Mesenchymal stem cell (in vitro differentiated cells and primary cell): ENCODE data around the gene TRIM39.

Experiments
- DNase-seq: peaks from one replicate; pipeline ENCODE4 v3.0.0-alpha.2; 2013
- H2AFZ ChIP-seq: one replicate; pipeline ENCODE4 v1.6.1; 2013; ENCODE audit warnings: low read depth, mild to moderate bottlenecking, control low read depth, inconsistent platforms, low read length, moderate library complexity
- H2AK5ac ChIP-seq: 2 replicates; pipeline ENCODE4 v1.6.1; 2013; ENCODE audit warnings: low read length, moderate library complexity, mild to moderate bottlenecking, inconsistent platforms; ENCODE audit not compliant: severe bottlenecking
- H2BK120ac ChIP-seq: one replicate; pipeline ENCODE4 v1.6.1; 2013; ENCODE audit warnings: low read depth, mild to moderate bottlenecking, inconsistent platforms, low read length, moderate library complexity
- H2BK12ac ChIP-seq, 2 experiments: one replicate each; pipeline ENCODE4 v1.6.1; 2013; ENCODE audit warnings: inconsistent platforms in 2 of 2, low read length in 2 of 2, mild to moderate bottlenecking in 2 of 2, moderate library complexity in 2 of 2, control low read depth in 1 of 2
- H2BK15ac ChIP-seq: one replicate; pipeline ENCODE4 v1.6.1; 2013; ENCODE audit warnings: mild to moderate bottlenecking, low read depth, inconsistent platforms; ENCODE audit not compliant: poor library complexity, severe bottlenecking
- H2BK5ac ChIP-seq: 2 replicates; pipeline ENCODE4 v1.6.1; 2013; ENCODE audit warnings: low read depth, mild to moderate bottlenecking, low read length, control low read depth, inconsistent platforms; ENCODE audit not compliant: poor library complexity, severe bottlenecking
- H3K14ac ChIP-seq, 2 experiments: one replicate each; pipeline ENCODE4 v1.6.1; 2013; ENCODE audit warnings: inconsistent platforms in 2 of 2, low read length in 2 of 2, control low read depth in 1 of 2, mild to moderate bottlenecking in 1 of 2, moderate library complexity in 1 of 2
- H3K18ac ChIP-seq, 2 experiments: one replicate each; pipeline ENCODE4 v1.6.1; 2013; ENCODE audit warnings: inconsistent platforms in 2 of 2, low read length in 2 of 2, control low read depth in 1 of 2, low read depth in 1 of 2, mild to moderate bottlenecking in 1 of 2
- H3K23ac ChIP-seq, 2 experiments: one replicate each; pipeline ENCODE4 v1.6.1; 2013; ENCODE audit warnings: inconsistent platforms in 2 of 2, low read length in 2 of 2, mild to moderate bottlenecking in 2 of 2, moderate library complexity in 2 of 2, control low read depth in 1 of 2
- H3K27ac ChIP-seq: 2 replicates; pipeline ENCODE4 v1.5.1; 2013; ENCODE audit warnings: mild to moderate bottlenecking, moderate library complexity, low read length, control low read depth, inconsistent platforms; ENCODE audit not compliant: poor library complexity, severe bottlenecking
- H3K27me3 ChIP-seq, 2 experiments: 2 replicates each; pipeline versions ENCODE4 v1.6.1 to v1.7.0; 2013; ENCODE audit warnings: low read length in 2 of 2, mild to moderate bottlenecking in 2 of 2, moderate library complexity in 2 of 2, control low read depth in 1 of 2, inconsistent platforms in 1 of 2; ENCODE audit not compliant: control insufficient read depth in 1 of 2, insufficient read depth in 1 of 2
- H3K36me3 ChIP-seq, 2 experiments: 2 replicates each; pipeline versions ENCODE4 v1.6.1 to v1.7.0; 2013; ENCODE audit warnings: low read length in 2 of 2, control low read depth in 1 of 2, inconsistent platforms in 1 of 2, low read depth in 1 of 2, mild to moderate bottlenecking in 1 of 2; ENCODE audit not compliant: insufficient read depth in 2 of 2, control insufficient read depth in 1 of 2
- H3K4ac ChIP-seq, 2 experiments: one replicate each; pipeline ENCODE4 v1.6.1; 2013; ENCODE audit warnings: inconsistent platforms in 2 of 2, low read length in 2 of 2, mild to moderate bottlenecking in 2 of 2, moderate library complexity in 2 of 2, control low read depth in 1 of 2, low read depth in 1 of 2
- H3K4me1 ChIP-seq: 2 replicates; pipeline ENCODE4 v1.6.1; 2013; ENCODE audit warnings: low read depth, low read length, control low read depth; ENCODE audit not compliant: control insufficient read depth, insufficient read depth
- H3K4me2 ChIP-seq: 2 replicates; pipeline ENCODE4 v1.6.1; 2013; ENCODE audit warnings: low read length, mild to moderate bottlenecking, inconsistent platforms; ENCODE audit not compliant: poor library complexity, severe bottlenecking
- H3K4me3 ChIP-seq, 2 experiments: 2 replicates each; pipeline versions ENCODE4 v1.5.1 to v1.7.0; 2013; ENCODE audit warnings: low read length in 2 of 2, mild to moderate bottlenecking in 2 of 2, control low read depth in 1 of 2, low read depth in 1 of 2; ENCODE audit not compliant: insufficient read depth in 1 of 2
- H3K79me1 ChIP-seq: replicated peaks from 2 replicates; pipeline ENCODE4 v1.6.1; 2013; ENCODE audit warnings: mild to moderate bottlenecking, control low read depth, low read length, inconsistent platforms; ENCODE audit not compliant: poor library complexity, severe bottlenecking
- H3K9ac ChIP-seq: 2 replicates; pipeline ENCODE4 v1.7.0; 2013; ENCODE audit warnings: mild to moderate bottlenecking, low read length, moderate library complexity
- H3K9me3 ChIP-seq: 2 replicates; pipeline ENCODE4 v1.7.0; 2013; ENCODE audit warnings: mild to moderate bottlenecking, low read length; ENCODE audit not compliant: control insufficient read depth
- H4K8ac ChIP-seq: one replicate; pipeline ENCODE4 v1.6.1; 2013; ENCODE audit warnings: inconsistent platforms, mild to moderate bottlenecking, low read length, moderate library complexity
- H4K91ac ChIP-seq: one replicate; pipeline ENCODE4 v1.6.1; 2013; ENCODE audit warnings: mild to moderate bottlenecking, low read length, inconsistent platforms
- WGBS: methylation state at CpG from one replicate; pipeline ENCODE4 v1.1.7; 2013; ENCODE audit warnings: mixed read lengths; 5-methylcytosine and 5-hydroxymethylcytosine counted together

Gene TRIM39

DNA sequence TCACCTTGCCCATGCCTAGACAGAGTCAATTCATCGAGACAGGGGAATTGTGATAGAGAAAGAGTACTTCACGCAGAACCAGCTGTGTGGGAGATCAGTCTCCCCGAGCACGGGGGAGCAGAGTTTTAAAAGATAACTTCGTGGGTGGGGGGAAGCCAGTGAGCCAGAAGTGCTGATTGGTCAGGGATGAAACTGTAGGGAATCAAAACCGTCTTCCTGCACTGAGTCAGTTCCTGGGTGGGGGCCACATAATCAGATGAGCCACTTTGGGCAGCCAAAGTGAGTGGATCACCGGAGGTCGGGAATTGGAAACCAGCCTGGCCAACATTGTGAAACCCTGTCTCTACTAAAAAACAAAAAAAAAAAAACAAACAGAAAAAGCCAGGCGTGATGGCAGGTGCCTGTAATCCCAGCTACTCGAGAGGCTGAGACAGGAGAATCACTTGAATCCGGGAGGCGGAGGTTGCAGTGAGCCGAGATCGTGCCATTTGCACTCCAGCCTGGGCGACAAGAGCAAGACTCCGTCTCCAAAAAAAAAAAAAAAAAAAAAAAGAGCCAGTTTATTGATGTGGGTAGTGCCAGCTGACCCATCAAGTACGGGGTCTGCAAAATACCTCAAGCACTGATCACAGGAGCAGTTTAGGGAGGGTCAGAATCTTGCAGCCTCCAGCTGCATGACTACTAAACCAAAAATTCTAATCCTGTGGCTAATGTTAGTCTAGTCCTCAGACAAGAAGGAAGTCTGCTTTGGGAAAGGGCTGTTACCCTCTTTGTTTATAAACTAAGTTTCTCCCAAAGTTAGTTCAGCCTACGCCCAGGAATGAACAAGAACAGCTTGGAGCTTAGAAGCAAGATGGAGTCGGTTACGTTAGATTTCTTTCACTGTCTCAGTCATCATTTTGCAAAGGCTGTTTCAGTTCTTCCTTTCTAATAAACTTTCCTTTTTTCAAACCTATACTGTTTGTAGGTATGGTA is 3.9 kb upstream of the TRIM39 start:
- Histone ChIP-seq H3K27ac (no peak overlapping the region), H3K4me1 (peaks cover 9% of the 10 kb centered on the region), H2BK12ac (no peak overlapping the region), H3K27me3 (no peaks in the 10 kb centered on the region), H3K79me1 (peaks cover 12% of the 10 kb centered on the region), H3K9me3 (no peaks in the 10 kb centered on the region), H4K91ac (no peak overlapping the region), H3K18ac (no peak overlapping the region), H3K4me2 (no peak overlapping the region), H2AK5ac (no peak overlapping the region), H2AFZ (no peak overlapping the region), H3K14ac (no peak overlapping the region), H3K4ac (no peak overlapping the region), H2BK5ac (no peak overlapping the region), H3K9ac (peak overlapping the region; percentile 20), H3K4me3 (peak overlapping the region in 1 of 2 experiments; percentile 46), H3K36me3 (peaks cover 0 to 5% of the 10 kb centered on the region in 2 experiments), H2BK15ac (no peak overlapping the region), H3K23ac (no peak overlapping the region), H4K8ac (no peak overlapping the region), H2BK120ac (no peak overlapping the region)
- WGBS: 70% methylated on average over 16 of the region's 20 CpGs
- peak; percentile 65 for DNase-seq

DNA sequence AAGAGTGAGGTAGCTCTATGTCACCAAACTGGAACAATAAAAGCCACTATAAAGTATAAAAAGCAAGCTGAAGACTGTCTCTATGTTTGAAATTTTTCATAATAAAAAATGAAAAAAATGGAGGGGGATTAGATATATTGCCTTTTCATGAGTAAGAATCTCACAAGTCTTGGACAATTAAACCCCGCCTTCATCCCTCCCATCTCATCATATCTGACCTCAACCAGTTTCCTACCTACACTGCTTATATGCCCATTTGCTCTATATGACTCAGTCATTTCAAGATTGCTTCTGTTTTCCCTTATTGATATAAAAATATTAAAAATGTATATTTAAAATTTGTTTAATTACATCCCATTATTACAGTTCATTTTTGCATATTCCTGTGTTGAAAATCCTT is 2.9 kb upstream of the TRIM39 start:
- Histone ChIP-seq H4K91ac (no peak overlapping the region), H3K4me1 (peaks cover 9% of the 10 kb centered on the region), H3K18ac (no peak overlapping the region), H3K36me3 (peaks cover 0 to 4% of the 10 kb centered on the region in 2 experiments), H3K4me2 (no peak overlapping the region), H3K9ac (no peak overlapping the region), H3K23ac (no peak overlapping the region), H3K27me3 (no peaks in the 10 kb centered on the region), H2AK5ac (no peak overlapping the region), H3K79me1 (peaks cover 15% of the 10 kb centered on the region), H2AFZ (no peak overlapping the region), H2BK15ac (no peak overlapping the region), H3K4me3 (no peak overlapping the region), H2BK12ac (no peak overlapping the region), H2BK5ac (no peak overlapping the region), H2BK120ac (no peak overlapping the region), H4K8ac (no peak overlapping the region), H3K27ac (no peak overlapping the region), H3K4ac (no peak overlapping the region), H3K14ac (no peak overlapping the region), H3K9me3 (no peaks in the 10 kb centered on the region)
- 100% methylated on average over 1 of the region's 1 CpG for WGBS
- no peak for DNase-seq

DNA sequence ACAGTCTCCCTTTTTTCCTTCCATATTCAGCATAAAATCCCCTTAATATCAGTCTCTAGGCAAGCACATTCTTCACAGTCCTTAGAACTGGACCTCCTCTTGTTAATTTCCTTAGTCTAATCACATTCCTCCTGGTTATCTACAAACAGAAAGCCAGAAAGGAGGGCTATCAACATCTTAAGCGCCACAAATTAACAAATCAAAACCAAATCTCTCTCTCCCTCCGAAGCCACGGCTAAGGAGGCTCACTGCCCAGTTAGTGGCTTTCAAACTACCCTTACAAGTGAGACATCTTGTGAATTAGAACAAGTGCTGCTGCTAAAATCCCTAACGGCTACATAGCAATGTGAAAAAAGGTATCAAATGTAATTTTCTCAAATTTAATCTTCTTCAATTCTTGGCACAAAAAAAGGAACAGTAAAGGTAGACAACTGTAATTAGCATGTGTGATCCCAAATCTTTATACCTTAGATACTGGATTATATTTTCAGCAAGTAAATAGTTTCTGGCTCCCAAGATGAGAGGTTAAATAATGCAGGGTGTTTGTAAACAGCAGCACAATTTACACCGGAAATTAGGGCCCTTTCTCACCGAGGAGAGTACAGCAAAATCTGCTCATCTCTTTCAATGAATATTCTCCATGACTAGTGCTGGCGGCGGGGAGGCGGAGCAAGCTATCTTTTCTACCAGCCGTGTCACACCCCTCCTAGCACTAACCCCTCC is 1.4 kb upstream of the TRIM39 start:
- Histone ChIP-seq H3K23ac (no peak overlapping the region), H3K4me3 (peak overlapping the region; percentile 96 to 99), H3K9me3 (no peaks in the 10 kb centered on the region), H3K4me1 (peaks cover 9% of the 10 kb centered on the region), H3K9ac (peak overlapping the region; percentile 98), H2BK15ac (no peak overlapping the region), H2BK120ac (no peak overlapping the region), H2AK5ac (no peak overlapping the region), H2AFZ (peak overlapping the region; percentile 36), H3K4ac (peak overlapping the region in 1 of 2 experiments; percentile 41), H3K36me3 (peaks cover 6 to 13% of the 10 kb centered on the region in 2 experiments), H3K27ac (peak overlapping the region; percentile 88), H4K8ac (no peak overlapping the region), H2BK12ac (no peak overlapping the region), H3K79me1 (peaks cover 15% of the 10 kb centered on the region), H4K91ac (no peak overlapping the region), H3K18ac (peak overlapping the region in 1 of 2 experiments; percentile 79), H3K4me2 (peak overlapping the region; percentile 99), H2BK5ac (no peak overlapping the region), H3K27me3 (no peaks in the 10 kb centered on the region), H3K14ac (no peak overlapping the region)
- WGBS: 4% methylated on average over 8 of the region's 10 CpGs
- DNase-seq: peak; percentile 87
